PC-9 (cell line): ENCODE data around the gene TMEM132D.

Source experiments
- EZH2 ChIP-seq: fragments of 200-600 bp; sonication (generic); IDR thresholded peaks from 2 replicates; pipeline ENCODE4 v1.8.0; 2017; ENCODE audit warnings: antibody characterized with exemption, low read depth
- TF ChIP-seq, protein P1 (sequence below): fragments of 200-600 bp; sonication (generic); conservative IDR thresholded peaks from 2 replicates; pipeline ENCODE4 v1.6.1; 2017; ENCODE audit warnings: mixed run types, antibody characterized with exemption, mild to moderate bottlenecking, moderate library complexity

DNA sequence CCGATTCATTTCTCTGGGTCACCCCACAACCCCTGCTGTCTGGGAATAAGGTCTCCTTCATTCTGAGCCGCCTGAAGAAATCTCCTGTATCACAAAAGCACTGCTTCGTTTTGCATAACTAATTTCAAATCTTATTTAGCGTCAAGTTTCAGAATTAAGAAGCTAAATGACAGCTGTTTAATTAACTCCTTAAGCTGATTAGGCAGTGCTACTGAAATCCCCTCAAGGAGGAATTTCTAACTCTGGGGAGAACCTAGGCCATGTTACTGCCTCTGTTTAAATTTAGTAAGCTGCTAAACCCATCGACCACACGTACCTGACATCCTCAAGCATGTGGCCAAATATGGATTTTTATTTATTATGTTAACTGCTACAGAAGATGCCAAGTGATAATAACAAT, 677.0 kb downstream of the TMEM132D start:
- TF ChIP-seq, protein P1, sequence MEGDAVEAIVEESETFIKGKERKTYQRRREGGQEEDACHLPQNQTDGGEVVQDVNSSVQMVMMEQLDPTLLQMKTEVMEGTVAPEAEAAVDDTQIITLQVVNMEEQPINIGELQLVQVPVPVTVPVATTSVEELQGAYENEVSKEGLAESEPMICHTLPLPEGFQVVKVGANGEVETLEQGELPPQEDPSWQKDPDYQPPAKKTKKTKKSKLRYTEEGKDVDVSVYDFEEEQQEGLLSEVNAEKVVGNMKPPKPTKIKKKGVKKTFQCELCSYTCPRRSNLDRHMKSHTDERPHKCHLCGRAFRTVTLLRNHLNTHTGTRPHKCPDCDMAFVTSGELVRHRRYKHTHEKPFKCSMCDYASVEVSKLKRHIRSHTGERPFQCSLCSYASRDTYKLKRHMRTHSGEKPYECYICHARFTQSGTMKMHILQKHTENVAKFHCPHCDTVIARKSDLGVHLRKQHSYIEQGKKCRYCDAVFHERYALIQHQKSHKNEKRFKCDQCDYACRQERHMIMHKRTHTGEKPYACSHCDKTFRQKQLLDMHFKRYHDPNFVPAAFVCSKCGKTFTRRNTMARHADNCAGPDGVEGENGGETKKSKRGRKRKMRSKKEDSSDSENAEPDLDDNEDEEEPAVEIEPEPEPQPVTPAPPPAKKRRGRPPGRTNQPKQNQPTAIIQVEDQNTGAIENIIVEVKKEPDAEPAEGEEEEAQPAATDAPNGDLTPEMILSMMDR, result no peak
- TF ChIP-seq EZH2, result no peak
